ENCODE results near the gene OSBP2. TPM values are rescaled to one million over a fixed set of nuclear protein-coding genes. Genes with fewer than 3 reads are reported as not detected.
A peak's percentile ranks its signal among the peaks of the same experiment; 100 is the strongest.

OSBP2 gene
- total RNA-seq, 1 donor from 2014 or later = 19.4 TPM

DNA sequence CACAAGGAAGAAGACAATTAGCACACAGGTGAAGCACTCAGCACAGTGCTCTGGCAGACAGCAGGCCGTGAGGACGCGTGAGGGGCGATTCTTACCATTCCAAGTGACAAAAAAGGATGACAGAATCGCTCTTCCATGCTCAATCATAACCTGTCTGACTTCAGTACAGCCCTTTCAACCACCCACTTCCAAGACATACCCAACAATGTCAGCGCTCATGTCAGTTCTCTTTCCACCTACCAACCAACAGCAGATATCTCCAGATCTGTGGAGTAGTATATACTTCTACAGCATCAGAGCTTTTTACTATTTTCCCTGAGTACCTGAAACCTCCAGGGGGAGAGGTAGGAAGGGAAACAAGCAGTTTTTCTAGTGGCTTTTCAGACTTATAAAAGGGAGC lies 233.7 kb downstream of the OSBP2 start:
- DNase-seq (ENCODE audit: low read depth in 2 of 2) = no peak

DNA sequence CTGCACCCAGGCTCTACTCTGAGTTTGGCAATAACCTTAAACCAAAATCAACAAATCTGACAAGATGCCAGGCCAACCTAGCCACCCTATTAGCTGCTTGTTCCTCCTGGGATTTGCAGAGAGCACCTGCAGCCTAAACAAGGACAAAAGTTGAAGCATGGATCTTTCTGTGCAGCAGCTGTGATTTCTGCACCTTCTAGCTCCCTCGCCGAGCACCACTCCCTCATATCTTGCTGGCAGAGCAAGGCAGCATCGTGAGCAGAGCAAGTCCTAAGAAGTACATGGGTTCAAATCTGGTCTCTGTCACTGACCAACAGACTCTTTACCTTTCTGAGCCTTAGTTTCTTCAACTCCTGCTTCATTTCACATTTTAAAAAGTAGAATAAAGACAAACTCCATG lies 235.6 kb downstream of the OSBP2 start:
- DNase-seq (ENCODE audit: low read depth in 2 of 2) = no peak

DNA sequence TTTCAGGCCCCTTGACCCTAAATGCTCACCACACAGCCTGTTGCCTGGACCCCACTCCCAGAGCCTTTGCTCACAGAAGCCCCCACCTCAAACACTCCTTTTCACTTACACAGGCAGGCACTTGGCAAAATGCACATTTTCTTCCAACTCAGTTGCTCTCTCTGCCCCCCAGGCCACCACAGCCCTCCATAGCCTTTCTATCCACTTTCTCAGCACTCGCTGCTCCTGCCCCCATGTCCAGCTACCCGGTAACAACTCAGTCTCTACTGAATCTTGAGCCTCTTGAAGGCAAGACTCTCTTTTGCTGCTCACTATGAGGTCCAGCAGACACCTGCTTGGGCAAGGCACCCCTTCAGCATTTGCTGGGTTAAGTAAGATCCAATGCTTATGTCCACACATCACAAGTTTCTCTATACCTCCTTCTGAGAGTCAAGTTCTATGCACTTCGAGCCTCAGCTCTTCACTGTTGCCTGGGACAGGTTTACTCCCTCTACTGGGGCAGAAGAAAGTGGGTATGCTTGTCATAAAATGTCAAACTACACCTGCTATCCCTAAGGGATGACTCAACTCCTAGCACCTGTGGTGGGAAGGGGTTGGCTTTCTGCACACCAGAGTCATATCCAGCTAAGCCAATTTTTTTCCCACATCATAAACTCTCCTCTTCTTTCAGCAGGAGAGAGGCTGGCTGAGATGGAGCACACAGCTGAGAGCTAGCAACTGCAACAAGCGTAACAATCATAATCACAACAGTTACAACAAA lies 237.0 kb downstream of the OSBP2 start:
- no peak for DNase-seq (ENCODE audit: low read depth in 2 of 2)

DNA sequence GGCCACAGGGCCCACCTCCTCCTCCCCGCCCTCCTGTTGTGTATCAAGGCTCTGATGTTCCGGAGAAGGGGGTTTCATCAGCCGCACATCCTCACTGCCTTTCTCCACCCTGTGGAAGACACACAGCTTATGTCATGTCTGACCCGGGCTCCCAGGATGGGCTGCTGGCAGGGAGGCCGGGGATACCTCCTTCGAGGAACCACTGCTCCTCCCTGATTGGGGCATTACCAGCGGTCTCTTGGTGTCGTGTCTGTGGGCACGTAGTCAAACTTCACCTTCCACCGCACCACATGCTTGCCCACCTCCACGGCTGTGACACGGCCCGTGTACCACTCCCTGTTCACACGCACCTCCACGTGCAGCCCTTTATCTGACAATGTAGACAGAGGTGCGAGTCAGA lies 238.0 kb downstream of the OSBP2 start:
- DNase-seq (ENCODE audit: low read depth in 2 of 2) = no peak

DNA sequence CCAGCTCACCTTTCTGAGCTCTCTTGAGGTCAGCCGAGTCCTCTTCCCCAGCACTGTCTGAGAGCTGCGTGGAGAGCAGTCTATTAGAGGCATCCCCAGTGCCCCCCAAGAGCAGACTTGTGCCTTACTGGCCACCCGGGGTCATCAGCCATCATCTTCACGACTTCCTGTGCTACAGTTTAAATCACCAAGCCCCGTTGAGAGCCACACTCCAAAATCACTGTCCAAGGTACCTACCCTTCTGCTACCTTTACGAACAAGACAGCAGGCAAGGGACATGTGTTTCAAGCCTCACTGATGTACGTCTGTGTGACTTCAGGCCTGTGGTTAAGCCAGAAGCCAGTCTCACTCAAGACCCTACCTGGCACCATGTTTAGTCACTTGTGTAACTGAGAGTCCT lies 238.8 kb downstream of the OSBP2 start:
- DNase-seq (ENCODE audit: low read depth in 2 of 2) = no peak

DNA sequence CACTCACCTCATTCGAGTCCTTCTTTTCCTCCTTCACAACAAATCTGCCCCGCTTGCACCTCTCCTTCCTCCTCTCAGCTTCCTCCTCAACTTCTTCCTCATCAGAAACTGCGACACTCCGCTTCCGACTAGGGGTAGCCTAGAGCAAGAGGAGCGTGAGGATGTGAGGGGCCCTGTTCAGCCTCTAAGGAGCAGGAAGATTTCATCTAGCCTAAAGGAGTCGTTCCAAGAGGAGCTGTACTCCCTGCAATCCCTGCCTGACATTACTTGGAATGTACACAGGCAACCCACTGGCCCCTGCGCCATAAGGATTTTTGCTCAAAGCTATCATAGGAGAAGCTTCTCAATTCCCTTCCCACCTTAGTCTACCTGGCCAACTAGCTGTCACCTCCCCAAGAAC lies 239.4 kb downstream of the OSBP2 start:
- DNase-seq (ENCODE audit: low read depth in 2 of 2) = no peak

DNA sequence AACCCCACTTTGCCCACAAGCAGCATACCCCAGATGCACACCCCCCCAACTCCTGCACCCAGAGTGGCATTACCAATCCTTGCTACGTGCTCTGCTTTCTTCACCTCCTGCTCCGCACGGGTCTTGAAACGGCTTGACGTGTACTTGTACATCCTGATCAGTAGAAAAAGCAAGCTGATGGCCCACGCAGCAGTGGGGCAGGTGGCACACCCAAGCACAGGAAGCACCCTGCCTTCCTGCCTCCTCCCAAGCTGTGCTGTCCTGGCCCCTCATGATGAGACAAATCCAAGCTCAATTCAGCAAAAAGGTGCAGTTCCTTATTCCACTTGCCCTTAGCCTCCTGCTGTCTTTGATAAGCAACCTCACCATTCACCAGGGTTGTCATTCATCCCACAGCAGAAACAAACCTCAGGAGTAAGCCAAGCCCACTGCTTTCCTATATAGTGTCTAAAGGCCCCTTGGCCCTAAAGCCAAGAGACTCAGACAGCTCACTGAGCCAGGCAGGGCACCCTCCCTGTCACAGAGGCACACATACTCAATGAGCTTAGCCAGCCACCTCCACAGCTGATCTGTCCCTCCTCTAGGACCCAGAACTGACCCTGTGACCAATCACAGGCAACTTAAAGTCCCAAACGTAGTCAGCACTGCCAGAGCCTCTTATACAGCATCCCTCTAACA lies 246.2 kb downstream of the OSBP2 start:
- DNase-seq (ENCODE audit: low read depth in 2 of 2) = no peak

DNA sequence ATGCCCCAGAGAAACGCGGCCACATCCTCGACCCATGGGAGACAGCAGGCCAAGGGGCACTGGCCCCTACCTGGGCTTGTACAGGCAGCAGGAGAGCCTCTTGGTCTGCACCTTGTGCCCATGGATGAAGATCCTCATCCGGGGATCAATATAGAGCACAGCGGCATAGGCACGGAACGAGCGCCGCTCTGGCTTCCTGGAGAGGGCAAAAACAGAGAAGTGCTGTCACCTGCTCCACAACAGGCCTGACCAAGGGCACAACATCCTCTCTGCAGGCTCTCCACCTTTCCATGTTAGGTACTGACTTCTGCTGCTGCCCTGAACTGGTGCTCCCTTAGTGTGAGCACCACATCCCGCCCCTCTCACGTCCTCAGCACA lies 246.7 kb downstream of the OSBP2 start:
- DNase-seq (ENCODE audit: low read depth in 2 of 2) = no peak

DNA sequence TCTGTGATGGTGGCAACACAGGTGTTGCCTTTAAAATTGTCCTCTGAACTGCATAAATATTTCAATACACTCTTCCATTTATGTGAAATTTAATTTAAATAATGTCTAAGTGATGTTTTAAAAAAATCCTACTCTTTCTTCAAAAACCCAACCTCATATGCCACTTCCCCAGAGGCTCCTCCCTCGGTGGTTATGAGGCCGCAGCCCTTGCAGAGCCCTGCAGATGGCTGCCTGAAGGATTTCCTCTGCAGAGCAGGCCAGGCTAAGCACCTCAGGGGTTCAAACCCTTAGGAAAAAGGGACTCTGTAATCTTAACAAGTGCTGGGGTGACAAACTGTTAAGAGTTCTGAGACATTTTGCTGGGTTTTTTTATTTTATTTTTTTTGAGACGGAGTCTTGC lies 248.7 kb downstream of the OSBP2 start:
- no peak for DNase-seq (ENCODE audit: low read depth in 2 of 2)

DNA sequence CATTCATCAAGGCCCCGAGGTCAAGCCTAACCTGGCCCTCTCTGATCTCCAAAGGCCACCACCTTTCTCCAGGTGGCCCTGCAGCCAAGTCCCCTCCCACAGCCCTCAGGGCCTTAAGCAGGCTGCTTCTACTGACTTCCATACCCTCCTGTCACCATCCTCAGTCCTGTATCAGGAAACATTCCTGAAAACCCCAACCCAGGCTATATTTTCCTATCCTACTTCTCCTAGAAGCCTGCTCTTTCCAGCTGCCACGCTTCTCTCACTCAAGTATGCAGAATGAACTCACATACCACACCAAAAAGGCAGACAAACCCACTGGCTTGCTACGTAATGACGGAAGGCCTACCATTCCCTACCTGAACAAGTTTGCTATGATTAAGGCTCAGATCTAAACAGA lies 250.3 kb downstream of the OSBP2 start:
- DNase-seq (ENCODE audit: low read depth in 2 of 2) = no peak

DNA sequence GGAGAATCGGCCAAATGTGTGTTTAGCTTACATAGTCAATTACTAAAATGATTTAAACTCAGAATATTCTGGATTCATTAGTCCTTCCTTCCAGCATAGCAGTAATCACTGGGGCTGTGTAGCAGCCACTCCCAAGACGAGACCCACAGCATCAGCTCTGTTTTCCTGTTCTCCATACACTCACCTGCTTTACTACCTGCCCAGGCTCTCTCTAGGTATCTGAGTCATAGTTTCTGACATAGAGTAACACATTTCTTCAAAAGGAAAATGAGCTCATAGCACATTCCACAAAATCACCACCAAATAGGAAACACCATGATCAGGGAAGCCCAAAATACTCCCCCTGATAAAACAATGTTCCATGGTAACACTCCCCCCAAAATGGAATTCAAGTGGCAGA lies 251.0 kb downstream of the OSBP2 start:
- no peak for DNase-seq (ENCODE audit: low read depth in 2 of 2)

DNA sequence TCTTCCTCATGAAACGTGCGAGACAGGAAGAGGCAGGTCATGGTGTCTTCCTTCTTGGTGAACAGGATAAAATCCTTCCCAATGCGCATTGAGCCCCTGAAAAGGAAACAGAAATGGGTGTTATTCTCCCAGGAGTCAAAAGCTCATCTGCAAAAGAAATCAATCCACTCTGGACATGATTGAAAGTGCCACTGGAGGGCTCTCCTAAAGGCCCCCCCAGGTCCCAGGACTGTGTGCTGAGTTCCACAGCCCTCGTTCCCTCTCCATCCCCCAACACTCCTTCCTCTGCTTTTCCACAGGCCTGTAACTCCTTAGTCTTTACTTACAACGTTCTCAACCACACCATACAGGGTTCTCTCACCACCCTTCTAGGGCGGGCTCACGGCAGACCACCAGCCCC lies 251.7 kb downstream of the OSBP2 start:
- DNase-seq (ENCODE audit: low read depth in 2 of 2) = no peak

DNA sequence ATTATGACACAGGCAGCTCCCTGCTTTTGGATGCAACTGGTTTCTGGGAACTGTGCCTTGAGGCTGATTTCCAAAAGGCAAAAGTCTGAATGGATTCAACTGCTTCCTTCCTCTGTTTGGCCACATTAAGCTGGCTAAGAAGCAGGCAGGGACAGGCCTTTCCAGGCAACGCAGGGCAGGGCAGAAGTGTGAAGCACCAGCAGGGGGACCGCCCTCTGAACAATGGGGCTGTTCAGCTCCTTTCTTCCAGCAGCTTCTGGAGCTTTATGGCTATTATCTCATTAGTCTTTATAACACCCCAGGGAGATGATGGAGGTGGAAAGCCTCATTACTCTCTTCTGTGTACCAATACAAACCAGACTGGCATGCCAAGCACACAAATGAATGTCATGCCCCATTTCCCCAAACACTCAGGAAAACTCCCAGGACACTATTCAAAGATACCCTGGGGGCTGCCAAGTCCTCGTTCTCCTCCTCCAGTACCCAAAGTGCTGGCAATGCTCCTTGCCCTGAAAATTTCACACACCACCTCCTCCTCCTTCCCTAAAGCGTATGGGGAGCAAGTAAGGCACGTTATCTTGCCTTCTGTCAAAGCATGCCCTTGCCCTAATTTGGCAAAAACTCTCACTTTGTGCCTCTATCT lies 252.6 kb downstream of the OSBP2 start:
- DNase-seq (ENCODE audit: low read depth in 2 of 2) = peak in 1 of 2 donors; percentile 32

DNA sequence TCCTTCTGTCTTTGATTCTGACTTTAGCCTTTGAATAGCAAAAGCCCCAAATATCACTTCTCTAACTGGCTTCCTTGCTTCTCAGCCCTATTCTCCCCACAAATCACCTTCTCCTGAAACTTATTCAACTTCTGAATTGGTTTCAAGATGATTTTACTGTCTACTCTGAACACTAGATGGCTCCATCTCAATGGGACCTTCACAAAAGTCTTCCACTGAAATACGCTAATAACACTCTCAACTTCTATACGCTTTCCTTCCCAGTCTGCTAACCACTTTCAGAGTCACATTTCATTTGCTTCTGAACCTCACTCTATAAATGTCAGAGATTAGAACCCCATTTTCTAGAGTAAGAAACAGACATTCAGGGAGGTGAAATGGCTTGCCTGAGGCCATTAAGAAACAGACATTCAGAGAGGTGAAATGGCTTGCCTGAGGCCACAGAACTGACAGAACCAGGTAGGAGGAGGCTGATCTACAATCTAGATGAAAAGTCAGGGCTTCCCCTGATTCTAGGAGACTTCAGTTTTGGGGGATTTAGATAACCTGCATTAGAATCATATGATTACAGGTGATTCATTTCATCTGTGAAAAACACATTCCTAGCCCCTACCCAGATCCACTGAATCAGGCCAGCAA lies 253.3 kb downstream of the OSBP2 start:
- peak; percentile 68 to 73 for DNase-seq (ENCODE audit: low read depth in 2 of 2)

DNA sequence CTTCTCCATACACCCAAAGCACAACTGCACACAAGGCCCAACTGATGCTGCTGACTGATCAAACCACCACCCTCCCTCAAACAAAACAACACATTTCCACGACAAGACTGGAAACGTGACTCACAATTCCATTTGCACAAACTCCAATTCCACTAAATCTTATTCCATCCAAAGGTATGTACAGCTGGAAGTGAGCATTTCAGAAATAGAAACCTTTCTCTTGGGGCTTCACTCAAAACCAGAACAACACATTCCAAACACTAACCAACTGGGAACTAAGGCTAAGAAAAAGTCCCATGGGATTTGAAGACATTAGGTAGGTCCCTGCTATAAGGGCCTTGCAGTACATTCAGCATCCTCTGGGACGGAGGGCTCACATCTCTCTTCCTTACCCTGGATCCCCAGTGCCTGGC lies 254.3 kb downstream of the OSBP2 start:
- DNase-seq (ENCODE audit: low read depth in 2 of 2) = no peak

DNA sequence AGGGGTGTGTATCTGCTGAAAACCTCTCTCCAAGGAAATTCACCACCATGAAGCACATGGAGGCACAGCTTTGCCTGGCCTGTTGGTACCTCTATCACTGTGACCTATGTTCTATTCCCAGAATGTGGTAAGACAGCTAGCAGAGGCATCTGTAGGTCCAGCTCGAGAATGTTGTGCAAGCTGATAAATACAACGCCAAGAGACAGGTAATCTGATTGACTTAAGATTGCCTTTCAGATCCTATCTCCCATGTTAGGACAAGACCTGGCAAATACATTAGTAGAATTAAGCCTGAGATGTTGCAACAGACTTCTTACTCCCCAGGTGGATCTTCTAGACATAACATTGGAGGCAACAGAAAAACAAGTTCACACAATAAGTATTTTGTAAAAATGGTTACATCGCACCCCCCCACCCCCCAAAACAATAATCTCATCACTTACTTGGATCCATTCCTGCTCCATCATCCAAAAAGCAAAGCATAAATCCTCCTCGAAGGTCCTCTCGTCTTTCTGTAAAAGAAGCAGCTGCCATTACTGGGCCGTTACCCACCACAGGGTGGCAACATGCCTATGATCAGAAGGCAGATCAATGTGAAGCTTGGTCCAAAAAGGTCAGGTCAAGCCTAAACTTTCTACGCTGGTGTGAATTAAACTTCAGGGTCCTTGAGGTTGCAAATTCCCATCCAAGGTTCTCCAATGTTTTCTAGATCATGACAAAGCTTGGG lies 255.4 kb downstream of the OSBP2 start:
- DNase-seq (ENCODE audit: low read depth in 2 of 2) = peak in 1 of 2 donors; percentile 7

DNA sequence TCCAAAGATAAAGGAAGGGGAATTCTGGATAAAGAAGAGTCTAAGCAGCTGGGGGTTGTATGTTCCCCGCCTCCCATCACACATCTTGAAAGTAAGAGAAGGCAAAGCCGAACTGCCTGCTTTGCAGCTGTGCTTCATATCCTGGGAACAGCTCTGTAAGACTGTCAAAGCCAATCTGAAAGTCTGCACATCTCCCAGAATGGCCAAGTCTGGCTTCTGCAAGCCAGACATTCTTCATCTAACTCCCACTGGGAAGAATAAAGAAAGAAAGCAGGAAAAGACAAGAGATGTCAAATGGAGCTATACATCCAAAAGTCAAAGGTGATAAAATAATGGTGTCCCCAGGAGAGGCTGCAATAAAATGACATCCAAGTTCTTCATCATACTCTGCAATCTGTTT lies 258.5 kb downstream of the OSBP2 start:
- no peak for DNase-seq (ENCODE audit: low read depth in 2 of 2)

DNA sequence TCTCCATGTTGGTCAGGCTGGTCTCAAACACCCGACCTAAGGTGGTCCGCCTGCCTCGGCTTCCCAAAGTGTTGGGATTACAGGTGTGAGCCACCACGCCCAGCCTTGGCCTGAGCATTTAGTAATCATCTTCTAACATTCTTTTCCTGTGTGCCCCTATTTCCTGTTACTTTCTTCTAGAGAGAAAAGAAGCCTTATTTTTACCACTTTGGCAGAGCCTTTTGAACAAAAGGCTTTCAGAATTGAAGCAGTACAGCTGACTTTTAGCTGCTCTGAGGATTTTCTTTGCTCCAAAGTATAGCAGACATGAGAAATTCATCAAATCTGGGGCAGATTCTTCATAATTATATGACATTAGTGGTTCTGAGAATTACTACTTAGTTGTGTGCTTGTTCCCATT lies 260.5 kb downstream of the OSBP2 start:
- DNase-seq (ENCODE audit: low read depth in 2 of 2) = no peak

Data from dermis microvascular lymphatic vessel endothelial cell (primary cell).